Measurements from ENCODE around the gene HRH4.
A peak's percentile ranks its signal among the peaks of the same experiment; 100 is the strongest.

The HRH4 gene

GRCh38 chr18:24460388-24460787 is at the start of gene HRH4:
HRH4 (plus strand) TSS chr18:24460637; CDS start chr18:24460729, 92 bp downstream.
- no peak for DNase-seq

DNA sequence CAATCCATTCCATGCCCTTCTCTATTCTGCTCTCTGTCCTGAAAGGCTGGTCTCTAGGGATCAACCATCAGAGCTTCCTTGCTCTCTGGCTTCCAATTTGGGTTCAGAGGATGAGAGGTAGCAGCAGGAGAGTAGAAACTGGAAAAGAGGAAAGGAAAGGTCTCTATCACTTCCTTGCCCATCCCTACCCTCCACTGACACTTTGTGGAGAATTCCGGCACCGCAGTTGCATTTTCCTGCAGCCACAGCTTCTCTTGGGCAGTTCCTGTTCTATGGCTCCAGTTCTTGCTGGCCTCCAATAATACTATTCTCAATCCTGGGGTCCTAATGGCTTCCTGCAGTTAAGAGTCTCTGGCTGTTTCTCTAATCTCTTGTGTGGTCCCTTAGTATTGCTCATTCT is 47.3 kb upstream of the HRH4 start:
- DNase-seq, result peak; percentile 11

DNA sequence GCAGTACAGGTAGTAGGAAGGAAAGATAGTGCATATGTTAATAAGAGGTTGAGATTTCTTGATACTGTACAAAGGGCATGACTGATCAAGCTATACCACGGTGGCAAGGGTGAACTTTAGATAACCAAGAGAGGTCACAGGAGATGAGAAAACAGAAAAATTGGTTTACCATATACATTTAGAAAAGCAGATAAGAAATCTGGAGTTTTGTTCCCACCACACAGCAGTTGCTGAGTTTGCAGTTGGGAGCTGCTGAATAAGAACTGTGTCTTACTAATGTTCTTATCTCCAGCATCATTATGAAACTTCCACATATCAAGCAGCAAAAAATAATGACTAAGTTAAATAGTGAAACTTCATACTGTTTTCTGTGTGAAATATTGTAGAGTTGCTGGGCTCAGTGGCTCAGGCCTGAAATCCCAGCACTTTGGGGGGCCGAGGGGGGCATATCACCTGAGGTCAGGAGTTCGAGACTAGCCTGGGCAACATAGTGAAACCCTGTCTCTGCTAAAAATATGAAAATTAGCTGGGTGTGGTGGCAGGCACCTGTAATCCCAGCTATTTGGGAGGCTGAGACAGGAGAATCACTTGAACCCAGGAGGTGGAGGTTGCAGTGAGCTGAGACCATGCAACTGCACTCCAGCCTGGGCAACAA is 46.0 kb upstream of the HRH4 start:
- no peak for DNase-seq

- DNase-seq, result no peak
Observed at GRCh38 chr18:24417480-24417879, 43.0 kb upstream of the HRH4 start.

GRCh38 chr18:24420551-24420950 is 39.9 kb upstream of the HRH4 start:
- DNase-seq, result no peak

DNA sequence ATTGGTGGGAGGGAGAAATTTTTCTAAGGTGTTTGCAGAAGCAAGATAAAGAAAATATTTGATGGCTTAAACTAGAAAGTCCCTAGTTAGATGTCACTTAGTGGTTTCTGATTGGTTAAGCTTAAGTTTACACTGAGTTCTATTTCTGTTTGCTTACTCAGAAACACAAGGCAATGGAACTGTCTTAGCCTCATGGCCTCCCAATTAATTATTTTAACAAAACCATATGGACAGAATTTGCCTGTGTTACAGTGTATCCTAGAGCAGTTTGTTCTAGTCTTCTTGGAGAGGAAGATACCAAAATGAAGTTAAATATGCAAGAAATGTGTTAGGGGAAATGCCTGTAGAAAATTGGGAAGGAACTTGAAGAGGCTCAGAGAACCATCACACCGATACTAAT is 38.6 kb upstream of the HRH4 start:
- no peak for DNase-seq

DNA sequence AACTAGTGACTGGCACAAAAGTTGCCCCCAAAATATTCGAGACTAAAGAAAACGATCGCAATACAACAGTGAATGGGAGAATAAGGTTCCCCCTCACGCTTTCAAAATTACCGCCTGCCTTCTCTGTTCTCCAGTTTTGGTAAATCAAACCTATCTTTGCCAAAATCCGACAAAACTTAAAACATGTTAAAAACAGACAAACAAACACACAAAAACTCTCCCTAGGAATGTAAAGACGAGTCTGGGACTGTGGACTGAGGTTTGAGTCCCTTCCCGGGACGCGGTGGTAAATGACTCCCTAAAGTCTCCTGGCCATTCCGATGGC is 34.4 kb upstream of the HRH4 start:
- DNase-seq, result no peak

- DNase-seq, result peak; percentile 91
Observed at GRCh38 chr18:24426398-24427294, 33.8 kb upstream of the HRH4 start, which contains the start of gene IMPACT. IMPACT (plus strand) TSS chr18:24426670; CDS start chr18:24426757, 87 bp downstream.

GRCh38 chr18:24427484-24427883 is 33.0 kb upstream of the HRH4 start:
- peak; percentile 56 for DNase-seq

- no peak for DNase-seq
Observed at GRCh38 chr18:24428709-24429108, 31.7 kb upstream of the HRH4 start.

- DNase-seq, result no peak
Observed at GRCh38 chr18:24429188-24429587, 31.2 kb upstream of the HRH4 start.

- no peak for DNase-seq
Observed at GRCh38 chr18:24432618-24433017, 27.8 kb upstream of the HRH4 start.

DNA sequence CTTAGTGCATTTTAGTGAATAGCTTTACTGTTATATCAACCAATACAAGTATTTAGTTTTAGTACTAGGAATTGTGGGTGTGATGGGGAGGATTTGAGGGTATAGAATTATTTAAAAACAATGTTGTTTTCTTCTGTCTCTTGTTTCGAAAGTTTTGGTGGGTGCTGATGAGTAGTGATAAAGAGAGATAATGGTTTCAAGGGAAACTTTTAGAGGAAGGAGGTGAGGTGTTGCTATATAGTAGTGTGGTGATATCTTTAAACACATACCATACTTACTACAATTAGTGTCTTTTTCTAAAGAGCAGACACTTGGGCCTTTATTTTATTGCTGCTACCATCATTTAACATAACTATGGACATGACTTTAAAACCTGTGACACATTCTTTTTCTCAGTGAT is 23.5 kb upstream of the HRH4 start:
- no peak for DNase-seq

GRCh38 chr18:24443870-24444269 is 16.6 kb upstream of the HRH4 start:
- no peak for DNase-seq

DNA sequence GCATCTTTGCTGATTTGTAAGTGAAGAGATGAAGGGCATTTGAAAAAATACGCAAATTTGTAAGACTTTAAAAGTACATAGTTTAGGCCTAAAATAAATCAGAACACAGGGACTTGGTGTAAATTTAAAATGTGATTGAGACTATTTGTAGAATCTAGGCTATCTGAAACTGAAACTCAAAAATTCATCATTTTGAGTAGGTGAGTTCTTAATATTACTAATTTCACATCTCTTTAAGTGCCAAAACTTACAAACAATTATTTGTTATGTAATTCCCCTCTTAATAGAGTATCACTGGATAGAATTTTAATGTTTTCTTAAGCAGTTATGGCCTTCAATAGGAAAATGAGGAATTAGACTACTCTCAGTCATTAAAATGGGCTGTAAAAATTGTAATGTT is 14.0 kb upstream of the HRH4 start:
- DNase-seq, result no peak

- DNase-seq, result peak; percentile 4
Observed at GRCh38 chr18:24446953-24447538, 13.4 kb upstream of the HRH4 start.

DNA sequence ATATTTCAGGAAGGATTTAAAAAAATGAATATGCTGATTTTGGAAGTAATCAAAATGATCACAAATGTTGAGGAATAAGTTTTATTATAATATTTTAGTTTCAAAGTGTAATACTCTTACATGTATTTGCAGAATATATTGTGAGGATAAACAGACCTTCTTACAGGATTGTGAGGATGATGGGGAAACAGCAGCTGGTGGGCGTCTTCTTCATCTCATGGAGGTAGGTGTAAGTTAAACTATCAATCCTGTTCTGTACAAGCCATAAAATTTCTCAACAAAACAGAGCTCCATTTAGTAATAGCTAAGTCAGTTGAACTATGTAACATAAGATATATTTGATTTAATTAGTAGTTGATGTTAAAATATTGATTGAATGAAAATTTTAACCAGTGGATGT is 12.5 kb upstream of the HRH4 start:
- DNase-seq, result no peak

DNA sequence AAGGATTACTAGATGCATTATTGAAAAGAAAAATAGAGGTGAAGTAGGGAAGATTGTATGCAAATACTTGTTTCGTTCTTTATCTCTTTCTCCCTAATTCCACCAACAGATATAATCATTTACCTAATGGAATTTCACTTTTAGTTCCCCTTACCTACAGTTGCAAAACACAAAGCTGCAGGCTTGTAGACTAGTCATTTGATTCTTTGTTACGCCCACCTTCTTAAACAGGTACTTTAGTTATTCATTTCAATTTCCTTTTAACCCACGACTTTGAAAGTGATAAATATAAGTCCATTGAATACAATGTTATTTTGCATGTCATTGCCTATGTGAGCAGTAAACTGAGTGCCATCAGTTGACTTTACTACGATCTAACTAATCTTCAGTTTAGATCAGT is 3.9 kb upstream of the HRH4 start:
- DNase-seq, result no peak

GRCh38 chr18:24459772-24460171 is 665 bp upstream of the HRH4 start:
- DNase-seq, result no peak

GRCh38 chr18:24461996-24462395 is 1.6 kb downstream of the HRH4 start:
- no peak for DNase-seq

- no peak for DNase-seq
Observed at GRCh38 chr18:24462838-24463775, 2.7 kb downstream of the HRH4 start.

GRCh38 chr18:24465486-24465885 is 5.0 kb downstream of the HRH4 start:
- DNase-seq, result no peak

- DNase-seq, result no peak
Observed at GRCh38 chr18:24466771-24467170, 6.3 kb downstream of the HRH4 start.
